ENCODE measurements around the gene PTCH1.

Gene PTCH1

DNA sequence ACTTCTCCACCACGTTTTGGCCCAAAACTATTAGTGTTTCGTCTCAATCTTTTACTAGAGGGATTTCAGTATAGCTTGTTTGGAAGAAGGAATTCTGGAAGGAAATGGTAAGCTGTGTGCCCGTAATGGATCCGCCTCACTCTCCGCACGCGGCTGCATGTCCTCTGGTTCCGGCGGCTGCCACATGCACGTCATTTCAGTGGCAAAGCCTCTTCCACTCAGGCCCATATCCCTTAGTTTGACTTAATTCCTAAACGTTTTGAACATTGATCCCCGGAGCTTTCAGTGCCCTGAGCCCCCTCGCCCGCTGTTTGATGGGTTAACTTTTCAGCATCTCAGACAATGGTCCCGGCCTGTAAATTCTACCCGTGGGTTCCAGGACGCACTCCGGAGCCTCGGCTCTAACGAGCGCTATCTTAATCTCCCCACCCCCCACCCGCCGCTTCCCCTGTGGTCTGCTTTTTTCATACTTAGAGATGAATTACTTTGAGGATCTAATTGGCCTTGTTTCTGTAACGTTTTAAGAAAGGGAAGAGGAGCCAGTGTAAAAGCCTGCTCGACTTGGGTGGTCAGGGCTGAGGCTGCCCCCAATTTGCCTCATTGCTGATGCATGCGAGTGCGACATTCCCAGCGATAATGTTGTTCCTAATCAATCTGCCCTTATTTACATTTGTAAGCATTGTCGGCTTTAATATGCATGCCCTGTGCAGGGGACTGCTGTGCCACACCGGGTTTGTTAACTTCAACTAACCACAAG, 4.6 kb downstream of the PTCH1 start:
- no peaks in the 10 kb centered on the region for H3K9me3 ChIP-seq
- H3K4me3 ChIP-seq (ENCODE audit: low read depth in 1 of 2, low read length in 1 of 2): no peak overlapping the region
- peaks cover 24 to 39% of the 10 kb centered on the region in 2 experiments for H3K4me1 ChIP-seq (ENCODE audit: control insufficient read depth in 1 of 2, insufficient read depth in 1 of 2, low read depth in 1 of 2, low read length in 1 of 2)
- H3K36me3 ChIP-seq: no peaks in the 10 kb centered on the region
- peaks cover 100% of the 10 kb centered on the region for H3K27me3 ChIP-seq
- no peak overlapping the region for H3K27ac ChIP-seq
- TF ChIP-seq, protein P1, sequence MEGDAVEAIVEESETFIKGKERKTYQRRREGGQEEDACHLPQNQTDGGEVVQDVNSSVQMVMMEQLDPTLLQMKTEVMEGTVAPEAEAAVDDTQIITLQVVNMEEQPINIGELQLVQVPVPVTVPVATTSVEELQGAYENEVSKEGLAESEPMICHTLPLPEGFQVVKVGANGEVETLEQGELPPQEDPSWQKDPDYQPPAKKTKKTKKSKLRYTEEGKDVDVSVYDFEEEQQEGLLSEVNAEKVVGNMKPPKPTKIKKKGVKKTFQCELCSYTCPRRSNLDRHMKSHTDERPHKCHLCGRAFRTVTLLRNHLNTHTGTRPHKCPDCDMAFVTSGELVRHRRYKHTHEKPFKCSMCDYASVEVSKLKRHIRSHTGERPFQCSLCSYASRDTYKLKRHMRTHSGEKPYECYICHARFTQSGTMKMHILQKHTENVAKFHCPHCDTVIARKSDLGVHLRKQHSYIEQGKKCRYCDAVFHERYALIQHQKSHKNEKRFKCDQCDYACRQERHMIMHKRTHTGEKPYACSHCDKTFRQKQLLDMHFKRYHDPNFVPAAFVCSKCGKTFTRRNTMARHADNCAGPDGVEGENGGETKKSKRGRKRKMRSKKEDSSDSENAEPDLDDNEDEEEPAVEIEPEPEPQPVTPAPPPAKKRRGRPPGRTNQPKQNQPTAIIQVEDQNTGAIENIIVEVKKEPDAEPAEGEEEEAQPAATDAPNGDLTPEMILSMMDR (IDR thresholded peaks at IDR 0.05): no peak

GRCh38 chr9:95511616-95511931, 5.2 kb downstream of the PTCH1 start:
- H3K4me1 ChIP-seq (ENCODE audit: control insufficient read depth in 1 of 2, insufficient read depth in 1 of 2, low read depth in 1 of 2, low read length in 1 of 2): peaks cover 29 to 45% of the 10 kb centered on the region in 2 experiments
- no peak overlapping the region for H3K4me3 ChIP-seq (ENCODE audit: low read depth in 1 of 2, low read length in 1 of 2)
- TF ChIP-seq, protein P1 (IDR thresholded peaks at IDR 0.05): no peak
- no peaks in the 10 kb centered on the region for H3K36me3 ChIP-seq
- H3K27me3 ChIP-seq: peaks cover 100% of the 10 kb centered on the region
- no peaks in the 10 kb centered on the region for H3K9me3 ChIP-seq
- no peak overlapping the region for H3K27ac ChIP-seq

GRCh38 chr9:95510709-95511615, 5.8 kb downstream of the PTCH1 start:
- Histone ChIP-seq H3K27me3 (peaks cover 100% of the 10 kb centered on the region), H3K36me3 (no peaks in the 10 kb centered on the region), H3K27ac (no peak overlapping the region), H3K4me1 (ENCODE audit: control insufficient read depth in 1 of 2, insufficient read depth in 1 of 2, low read depth in 1 of 2, low read length in 1 of 2) (peaks cover 32 to 48% of the 10 kb centered on the region in 2 experiments), H3K9me3 (no peaks in the 10 kb centered on the region), H3K4me3 (ENCODE audit: low read depth in 1 of 2, low read length in 1 of 2) (peak overlapping the region; percentile 51 to 57)
- TF ChIP-seq, protein P1 (IDR thresholded peaks at IDR 0.05): no peak

DNA sequence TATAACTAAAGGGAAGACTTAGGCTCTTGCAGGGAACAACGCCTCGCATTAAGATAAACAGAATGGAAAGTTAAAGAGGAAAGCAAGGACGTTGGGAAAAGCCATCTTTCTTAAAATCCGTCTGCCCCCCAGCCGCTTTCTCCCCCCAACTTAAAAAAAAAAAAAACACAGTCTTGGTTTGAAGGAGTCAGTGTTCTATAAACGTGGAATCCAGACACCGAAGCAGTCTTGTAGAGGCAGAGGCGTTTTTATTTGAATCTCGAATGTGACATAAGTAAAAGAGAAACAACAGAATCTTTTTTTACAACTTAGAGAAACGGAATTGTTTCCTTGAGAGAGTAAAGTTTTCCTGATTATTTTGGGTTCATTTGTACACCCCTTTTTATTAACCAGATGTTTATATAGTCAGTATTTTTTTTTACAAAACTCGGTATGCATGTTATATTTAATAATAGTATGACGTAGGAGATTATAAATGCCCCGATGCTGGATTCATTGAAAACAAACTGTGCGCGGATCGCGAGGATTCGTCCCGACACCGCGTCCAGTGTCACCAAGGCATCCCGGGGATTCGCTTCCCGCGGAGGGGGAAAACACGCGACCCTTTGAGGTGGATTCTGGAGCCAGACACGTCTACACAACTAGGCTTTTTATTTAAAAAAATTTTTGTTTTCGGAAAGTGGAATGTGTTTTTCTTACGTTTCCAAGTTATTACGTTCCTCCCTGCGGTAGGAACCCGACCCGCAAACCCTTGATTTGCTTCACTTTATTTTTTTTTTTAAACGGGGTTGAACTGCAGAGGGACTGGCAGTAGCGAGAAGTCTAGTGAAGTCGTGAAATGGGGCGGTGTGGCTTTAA, 6.7 kb downstream of the PTCH1 start:
- Histone ChIP-seq H3K4me3 (ENCODE audit: low read depth in 1 of 2, low read length in 1 of 2) (peak overlapping the region; percentile 51 to 57), H3K9me3 (no peaks in the 10 kb centered on the region), H3K27ac (no peak overlapping the region), H3K4me1 (ENCODE audit: control insufficient read depth in 1 of 2, insufficient read depth in 1 of 2, low read depth in 1 of 2, low read length in 1 of 2) (peaks cover 32 to 45% of the 10 kb centered on the region in 2 experiments), H3K27me3 (peaks cover 100% of the 10 kb centered on the region), H3K36me3 (no peaks in the 10 kb centered on the region)
- TF ChIP-seq, protein P1 (IDR thresholded peaks at IDR 0.05): no peak

Data from neutrophil (primary cell).